Esophagus squamous epithelium (tissue), 4 donors: ENCODE results near the gene FEM1C.

Experiments used
- POLR2A ChIP-seq, 4 donors: fragments of 450-650 bp; IDR thresholded peaks; one replicate each; pipeline ENCODE4 v1.6.1; 2017; ENCODE audit warnings: antibody characterized with exemption in 4 of 4, mild to moderate bottlenecking in 4 of 4, moderate library complexity in 3 of 4
- TF ChIP-seq, protein P1 (sequence below), 6 experiments: fragments of 450-650 bp in 4 of 6; fragments of 200-600 bp in 2 of 6; sonication (generic) in 2 of 6; IDR thresholded peaks; one replicate each; pipeline ENCODE4 v1.5.1; 2016 to 2019; ENCODE audit warnings: antibody characterized with exemption in 6 of 6, mild to moderate bottlenecking in 4 of 6, moderate library complexity in 4 of 6

DNA sequence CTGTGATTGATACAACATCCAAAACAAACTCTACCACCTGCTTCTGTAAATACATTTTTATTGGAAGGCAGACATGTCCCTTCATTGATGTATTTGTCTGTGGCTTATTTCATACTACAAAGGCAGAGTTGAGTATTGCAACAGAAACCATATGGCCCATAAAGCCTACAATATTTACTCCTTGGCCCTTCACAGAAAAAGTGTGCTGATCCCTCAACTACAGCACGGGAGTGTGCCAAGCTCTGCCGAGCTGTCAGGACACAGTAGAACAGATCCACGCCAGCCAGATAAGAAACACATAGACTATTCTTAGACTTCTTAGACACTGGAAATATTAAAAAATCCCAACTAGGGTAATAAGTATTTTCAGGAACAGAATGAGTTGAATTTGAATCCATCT lies 44.5 kb upstream of the FEM1C start:
- TF ChIP-seq, protein P1, sequence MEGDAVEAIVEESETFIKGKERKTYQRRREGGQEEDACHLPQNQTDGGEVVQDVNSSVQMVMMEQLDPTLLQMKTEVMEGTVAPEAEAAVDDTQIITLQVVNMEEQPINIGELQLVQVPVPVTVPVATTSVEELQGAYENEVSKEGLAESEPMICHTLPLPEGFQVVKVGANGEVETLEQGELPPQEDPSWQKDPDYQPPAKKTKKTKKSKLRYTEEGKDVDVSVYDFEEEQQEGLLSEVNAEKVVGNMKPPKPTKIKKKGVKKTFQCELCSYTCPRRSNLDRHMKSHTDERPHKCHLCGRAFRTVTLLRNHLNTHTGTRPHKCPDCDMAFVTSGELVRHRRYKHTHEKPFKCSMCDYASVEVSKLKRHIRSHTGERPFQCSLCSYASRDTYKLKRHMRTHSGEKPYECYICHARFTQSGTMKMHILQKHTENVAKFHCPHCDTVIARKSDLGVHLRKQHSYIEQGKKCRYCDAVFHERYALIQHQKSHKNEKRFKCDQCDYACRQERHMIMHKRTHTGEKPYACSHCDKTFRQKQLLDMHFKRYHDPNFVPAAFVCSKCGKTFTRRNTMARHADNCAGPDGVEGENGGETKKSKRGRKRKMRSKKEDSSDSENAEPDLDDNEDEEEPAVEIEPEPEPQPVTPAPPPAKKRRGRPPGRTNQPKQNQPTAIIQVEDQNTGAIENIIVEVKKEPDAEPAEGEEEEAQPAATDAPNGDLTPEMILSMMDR (IDR thresholded peaks at IDR 0.05), result no peak
- no peak for TF ChIP-seq POLR2A (IDR thresholded peaks at IDR 0.05)
